Uterus (tissue), 4 donors: ENCODE results near the gene R3HCC1L. TPM values are rescaled to one million over a fixed set of nuclear protein-coding genes. Genes with fewer than 3 reads are reported as not detected.

ENCODE experiments used
- DNase-seq, 2 donors: peaks; one replicate each; pipeline ENCODE4 v3.0.0-alpha.2; 2019 to 2020
- H3K27ac ChIP-seq, 2 donors: fragments of 200-600 bp; sonication (generic); 1 replicate in 1 of 2; 2 replicates in 1 of 2; pipeline ENCODE4 v1.5.1; 2016 to 2018
- H3K27me3 ChIP-seq, 2 donors: fragments of 200-600 bp; sonication (generic); one replicate each; pipeline ENCODE4 v1.5.1; 2018 to 2019; ENCODE audit warnings: control low read depth in 1 of 2
- H3K36me3 ChIP-seq, 2 donors: fragments of 200-600 bp; sonication (generic); one replicate each; pipeline ENCODE4 v1.5.1; 2019; ENCODE audit warnings: control low read depth in 1 of 2
- H3K4me1 ChIP-seq, 2 donors: fragments of 200-600 bp; sonication (generic); one replicate each; pipeline ENCODE4 v1.5.1; 2018 to 2019; ENCODE audit warnings: control low read depth in 1 of 2
- H3K4me3 ChIP-seq, 2 donors: fragments of 200-600 bp; sonication (generic); 1 replicate in 1 of 2; 2 replicates in 1 of 2; pipeline ENCODE4 v1.5.1; 2018 to 2019; ENCODE audit warnings: mild to moderate bottlenecking in 1 of 2
- H3K9me3 ChIP-seq, 2 donors: fragments of 200-600 bp; sonication (generic); one replicate each; pipeline ENCODE4 v1.5.1; 2019; ENCODE audit warnings: control low read depth in 1 of 2
- POLR2A ChIP-seq, 2 donors: fragments of 450-650 bp; IDR thresholded peaks; one replicate each; pipeline ENCODE4 v1.6.1; 2016; ENCODE audit warnings: antibody characterized with exemption in 2 of 2, mild to moderate bottlenecking in 1 of 2, moderate library complexity in 1 of 2
- intact Hi-C: fragments of 100-400 bp; cut with DNase I; formaldehyde crosslinking; loops from one replicate; pipeline ENCODE4 v1.15.1; 2023; ENCODE audit warnings: low total_unique reads
- total RNA-seq, 4 donors: library from RNA; depleted of rRNA in 3 of 4; stranded (reverse); fragments of >200 nt in 3 of 4; gene quantifications; one replicate each; pipeline versions ENCODE4 v1.1.0 to v1.2.4, GENCODE V29; 2014 to 2023
- TF ChIP-seq, protein P1 (sequence below), 4 experiments: fragments of 200-600 bp in 2 of 4; fragments of 450-650 bp in 2 of 4; sonication (generic) in 2 of 4; IDR thresholded peaks; one replicate each; pipeline ENCODE4 v1.5.1; 2016 to 2019; ENCODE audit warnings: antibody characterized with exemption in 4 of 4, mild to moderate bottlenecking in 2 of 4, moderate library complexity in 1 of 4
- donor health status: DM: yes; HTN: yes; CAD: no.

R3HCC1L gene
- total RNA-seq, 4 donors from 2014 or later: 5.9 to 23.4 (median 10.8) TPM

DNA sequence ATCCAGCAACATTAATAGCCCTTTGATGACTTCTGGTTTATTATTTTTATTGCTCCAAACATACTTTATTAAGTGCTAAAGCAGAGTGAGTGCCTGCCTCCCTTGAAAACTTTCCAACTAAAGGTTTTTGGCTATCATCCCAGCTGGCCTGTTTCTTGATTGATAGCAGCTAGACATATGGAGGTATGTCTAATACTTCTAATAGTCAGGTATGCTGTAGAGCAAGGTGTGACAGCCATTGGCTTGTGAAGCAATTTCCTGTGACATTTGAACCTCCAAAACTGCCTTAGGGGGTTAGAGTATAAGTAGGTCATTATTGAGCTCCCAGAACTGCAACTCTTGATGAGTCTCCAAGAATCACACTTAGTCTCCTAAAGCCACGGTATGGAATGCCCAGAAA is 77.7 kb downstream of the R3HCC1L start:
- no peak overlapping the region for H3K27ac ChIP-seq

DNA sequence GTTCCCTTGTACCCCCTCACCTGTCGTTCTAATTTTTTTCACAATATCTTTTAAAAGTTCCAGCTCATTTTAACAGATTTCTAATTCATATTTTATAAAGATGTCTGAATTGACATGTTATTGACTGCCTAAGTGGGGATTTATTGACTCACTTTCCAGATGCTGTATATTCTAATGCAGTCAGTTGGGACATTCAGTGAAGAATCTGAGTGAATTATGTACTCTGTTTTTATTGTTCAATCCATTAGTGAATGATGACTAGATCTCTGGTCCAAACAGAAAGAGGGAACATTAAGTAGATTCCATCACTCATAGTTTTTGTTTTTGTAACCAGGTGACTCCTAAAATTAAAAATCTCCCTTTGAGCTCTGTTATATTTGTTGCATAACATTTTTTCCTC is 79.3 kb downstream of the R3HCC1L start:
- Histone ChIP-seq H3K27me3 (no peaks in the 10 kb centered on the region), H3K36me3 (no peaks in the 10 kb centered on the region), H3K9me3 (no peaks in the 10 kb centered on the region), H3K4me1 (no peaks in the 10 kb centered on the region), H3K4me3 (no peak overlapping the region), H3K27ac (no peak overlapping the region)
- TF ChIP-seq POLR2A (IDR thresholded peaks at IDR 0.05): no peak
- TF ChIP-seq, protein P1, sequence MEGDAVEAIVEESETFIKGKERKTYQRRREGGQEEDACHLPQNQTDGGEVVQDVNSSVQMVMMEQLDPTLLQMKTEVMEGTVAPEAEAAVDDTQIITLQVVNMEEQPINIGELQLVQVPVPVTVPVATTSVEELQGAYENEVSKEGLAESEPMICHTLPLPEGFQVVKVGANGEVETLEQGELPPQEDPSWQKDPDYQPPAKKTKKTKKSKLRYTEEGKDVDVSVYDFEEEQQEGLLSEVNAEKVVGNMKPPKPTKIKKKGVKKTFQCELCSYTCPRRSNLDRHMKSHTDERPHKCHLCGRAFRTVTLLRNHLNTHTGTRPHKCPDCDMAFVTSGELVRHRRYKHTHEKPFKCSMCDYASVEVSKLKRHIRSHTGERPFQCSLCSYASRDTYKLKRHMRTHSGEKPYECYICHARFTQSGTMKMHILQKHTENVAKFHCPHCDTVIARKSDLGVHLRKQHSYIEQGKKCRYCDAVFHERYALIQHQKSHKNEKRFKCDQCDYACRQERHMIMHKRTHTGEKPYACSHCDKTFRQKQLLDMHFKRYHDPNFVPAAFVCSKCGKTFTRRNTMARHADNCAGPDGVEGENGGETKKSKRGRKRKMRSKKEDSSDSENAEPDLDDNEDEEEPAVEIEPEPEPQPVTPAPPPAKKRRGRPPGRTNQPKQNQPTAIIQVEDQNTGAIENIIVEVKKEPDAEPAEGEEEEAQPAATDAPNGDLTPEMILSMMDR (IDR thresholded peaks at IDR 0.05): no peak
- intact Hi-C loops: no loop called here
- no peak for DNase-seq

More for the DNA sequence above, 77.7 kb downstream of the R3HCC1L start:
- DNase-seq: no peak
- TF ChIP-seq POLR2A (IDR thresholded peaks at IDR 0.05): no peak
- TF ChIP-seq, protein P1 (IDR thresholded peaks at IDR 0.05): no peak
- Histone ChIP-seq H3K4me1 (no peaks in the 10 kb centered on the region), H3K36me3 (no peaks in the 10 kb centered on the region), H3K9me3 (no peaks in the 10 kb centered on the region), H3K4me3 (no peak overlapping the region), H3K27me3 (no peaks in the 10 kb centered on the region)
- intact Hi-C loops: no loop called here

- Histone ChIP-seq H3K27ac (no peak overlapping the region), H3K4me1 (no peaks in the 10 kb centered on the region), H3K36me3 (no peaks in the 10 kb centered on the region), H3K27me3 (no peaks in the 10 kb centered on the region), H3K4me3 (no peak overlapping the region), H3K9me3 (peaks cover 0 to 7% of the 10 kb centered on the region in 2 donors)
- intact Hi-C loops: no loop called here
- DNase-seq: no peak
- no peak for TF ChIP-seq POLR2A (IDR thresholded peaks at IDR 0.05)
- TF ChIP-seq, protein P1 (IDR thresholded peaks at IDR 0.05): no peak
These were observed 80.9 kb downstream of the R3HCC1L start for GRCh38 chr10:98215373-98215772.

DNA sequence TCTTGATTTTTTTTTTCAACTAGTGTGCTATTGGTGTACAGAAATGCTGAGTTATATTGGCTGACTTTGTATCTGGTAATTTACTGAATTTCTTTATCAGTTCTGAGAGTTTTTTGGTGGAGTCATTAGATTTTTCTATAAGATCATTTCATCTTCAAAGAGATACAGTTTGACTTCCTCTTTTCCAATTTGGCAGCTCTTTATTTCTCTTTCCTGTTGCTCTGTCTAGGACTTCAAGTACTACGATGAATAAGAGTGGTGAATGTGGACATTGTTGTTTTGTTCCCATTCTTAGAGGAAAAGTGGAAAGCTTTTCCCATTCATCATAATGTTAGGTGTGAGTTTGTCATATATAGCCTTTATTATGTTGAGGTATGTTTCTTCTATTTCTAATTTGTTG is 83.3 kb downstream of the R3HCC1L start:
- Histone ChIP-seq H3K27me3 (no peaks in the 10 kb centered on the region), H3K4me1 (no peaks in the 10 kb centered on the region), H3K9me3 (peaks cover 0 to 7% of the 10 kb centered on the region in 2 donors), H3K4me3 (no peak overlapping the region), H3K36me3 (no peaks in the 10 kb centered on the region), H3K27ac (no peak overlapping the region)
- intact Hi-C loops: no loop called here
- TF ChIP-seq, protein P1 (IDR thresholded peaks at IDR 0.05): no peak
- DNase-seq: no peak

DNA sequence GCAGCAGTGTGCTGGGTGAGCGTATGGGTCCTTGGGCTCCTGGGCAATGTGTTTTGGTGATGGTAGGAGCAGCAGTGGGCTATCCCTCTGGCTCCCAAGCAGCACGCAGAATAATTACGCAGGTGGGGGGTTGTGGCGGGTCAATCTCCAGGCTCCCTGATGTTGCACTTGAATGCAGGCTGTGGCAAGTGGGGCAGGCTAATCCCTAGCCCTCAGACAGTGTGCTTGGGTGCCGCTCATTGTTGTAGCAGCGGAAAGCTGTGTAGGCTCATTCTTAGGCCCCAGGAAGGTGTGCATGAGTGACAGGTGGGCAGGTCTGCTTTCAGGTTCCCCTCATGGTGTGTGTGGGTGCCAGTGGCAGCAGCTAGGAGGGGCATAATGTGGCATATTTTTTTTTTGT is 89.4 kb downstream of the R3HCC1L start:
- Histone ChIP-seq H3K27ac (no peak overlapping the region), H3K4me1 (no peaks in the 10 kb centered on the region), H3K9me3 (peaks cover 0 to 7% of the 10 kb centered on the region in 2 donors), H3K36me3 (no peaks in the 10 kb centered on the region), H3K27me3 (no peaks in the 10 kb centered on the region), H3K4me3 (no peak overlapping the region)
- intact Hi-C loops: no loop called here
- no peak for TF ChIP-seq POLR2A (IDR thresholded peaks at IDR 0.05)
- TF ChIP-seq, protein P1 (IDR thresholded peaks at IDR 0.05): no peak
- no peak for DNase-seq
